ENCODE results near the gene PALLD.

GRCh38 chr4:168813890-168814289 lies 317.0 kb downstream of the PALLD start:
- TF ChIP-seq CTCF (IDR thresholded peaks at IDR 0.05) (no peak), POLR2A (IDR thresholded peaks at IDR 0.05) (no peak), POLR2AphosphoS5 (IDR thresholded peaks at IDR 0.05) (no peak)

Data from sigmoid colon (tissue), 4 donors.